Measurements from ENCODE around the gene ZNF518A.
"Not testable (repeated sequence)": the region's sequence is repeated elsewhere in the genome, so short reads cannot be mapped to it uniquely, and the experiment has no call there.

Gene ZNF518A

DNA sequence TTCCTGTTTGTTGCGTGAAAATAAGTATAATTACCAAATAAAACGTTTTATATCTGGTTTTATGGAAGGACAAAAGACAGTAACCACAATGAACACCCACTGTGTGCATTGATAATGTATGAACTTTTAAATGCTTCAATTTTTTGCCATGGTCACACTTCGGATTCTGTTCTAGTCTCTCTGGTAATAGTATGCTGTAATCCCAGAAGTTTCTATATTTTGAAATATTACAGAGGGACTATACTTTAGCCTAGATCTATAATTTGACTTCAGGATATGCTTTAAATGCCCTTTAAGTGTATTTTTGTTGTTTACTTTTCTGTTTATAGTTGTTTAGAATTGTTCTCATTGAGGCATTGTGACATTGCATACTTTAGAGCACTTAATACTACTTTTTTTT lies 1.5 kb downstream of the ZNF518A start:
- in situ Hi-C loops (cut with MboI; ENCODE audit: low sequenced_read_pairs) = no loop called here

DNA sequence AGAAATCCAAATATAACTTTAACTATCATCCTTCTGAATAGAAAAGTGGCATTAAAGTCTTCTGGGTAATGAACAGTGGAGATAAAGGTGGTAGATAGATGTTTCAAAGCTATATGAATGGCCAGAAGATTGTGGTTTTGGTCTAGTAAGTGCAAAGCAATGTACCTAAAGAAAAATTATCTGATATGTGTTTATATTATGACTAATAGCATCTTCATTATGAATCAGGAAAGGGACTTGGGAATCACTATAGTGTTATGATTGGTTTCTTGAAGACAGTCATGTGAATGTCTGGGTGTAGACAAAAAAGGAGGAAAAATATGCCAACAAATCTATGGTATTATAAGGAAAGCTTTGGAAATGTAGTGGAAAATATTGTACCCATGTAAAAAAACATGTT lies 3.0 kb downstream of the ZNF518A start:
- in situ Hi-C loops (cut with MboI; ENCODE audit: low sequenced_read_pairs) = no loop called here

DNA sequence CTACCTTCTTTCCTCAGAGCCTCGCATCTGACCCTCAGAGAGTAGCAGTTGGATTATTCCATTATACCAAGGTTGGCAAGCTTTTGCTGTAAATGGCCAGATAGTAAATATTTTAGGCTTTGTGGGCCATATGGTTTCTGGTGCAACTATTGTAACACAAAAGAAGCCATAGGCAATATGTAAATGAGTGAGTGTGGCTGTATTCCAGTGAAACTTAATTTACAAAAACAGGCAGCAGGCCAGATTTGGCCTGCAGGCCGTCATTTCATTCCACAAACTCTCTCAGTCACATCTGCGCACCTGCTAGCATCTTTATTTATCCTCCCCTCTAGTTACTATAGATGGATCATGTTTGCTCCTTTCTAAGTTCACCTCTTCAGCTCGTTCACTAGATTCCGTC lies 6.7 kb downstream of the ZNF518A start:
- in situ Hi-C loops (cut with MboI; ENCODE audit: low sequenced_read_pairs) = no loop called here

DNA sequence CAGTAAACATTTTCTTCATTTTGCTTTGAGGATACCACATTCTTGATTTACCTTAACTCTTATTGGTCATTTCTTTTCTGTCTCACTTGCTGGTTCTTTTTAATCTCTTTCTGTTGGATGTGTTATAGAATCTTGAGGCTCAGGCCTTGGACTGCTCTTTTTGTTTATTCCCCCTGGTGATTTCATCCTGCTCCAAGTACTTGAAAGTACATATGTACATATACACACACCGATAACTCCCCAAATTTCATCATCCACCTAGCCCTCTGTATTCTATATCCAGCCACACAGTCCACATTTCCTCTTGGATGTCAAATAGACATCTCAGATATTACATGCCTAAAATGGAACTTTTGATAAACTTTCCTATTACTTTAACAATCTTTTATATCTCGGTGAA lies 7.5 kb downstream of the ZNF518A start:
- in situ Hi-C loops (cut with MboI; ENCODE audit: low sequenced_read_pairs) = no loop called here

DNA sequence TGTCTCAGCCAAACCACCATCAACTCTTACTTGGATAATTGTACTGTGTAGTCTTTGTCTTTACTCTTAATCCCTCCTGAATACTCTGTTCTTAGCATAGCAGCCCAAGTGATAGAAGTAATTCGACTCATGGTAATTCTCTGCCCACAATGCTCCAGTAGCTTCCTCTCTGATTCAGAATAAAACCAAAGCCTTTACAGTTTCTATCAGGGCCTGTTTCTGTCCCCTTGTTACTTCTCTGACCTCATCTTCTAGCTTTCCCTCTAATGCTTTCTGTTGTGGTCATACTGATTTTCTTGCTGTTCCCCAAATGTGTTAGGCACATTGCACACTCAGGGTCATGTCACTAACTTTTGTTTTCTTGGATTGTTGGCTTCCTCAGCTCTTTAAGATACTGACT lies 8.0 kb downstream of the ZNF518A start:
- in situ Hi-C loops (cut with MboI; ENCODE audit: low sequenced_read_pairs) = no loop called here

DNA sequence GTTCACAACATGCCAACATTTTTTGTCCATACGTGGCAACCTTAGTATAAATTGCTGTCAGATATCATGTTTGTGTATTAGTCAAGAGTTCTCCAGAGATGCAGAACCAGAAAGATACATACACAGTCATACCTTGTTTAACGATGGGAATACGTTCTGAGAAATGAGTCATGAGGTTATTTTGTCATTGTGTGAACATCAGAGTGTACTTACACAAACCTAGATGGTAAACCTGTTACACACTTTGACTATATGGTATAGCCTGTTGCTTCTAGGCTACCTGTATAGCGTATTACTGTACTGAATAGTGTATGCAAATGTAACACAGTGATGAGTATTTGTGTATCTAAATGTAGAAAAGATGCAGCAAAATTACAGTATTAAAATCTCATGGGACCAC lies 22.3 kb downstream of the ZNF518A start:
- in situ Hi-C loops (cut with MboI; ENCODE audit: low sequenced_read_pairs) = no loop called here

DNA sequence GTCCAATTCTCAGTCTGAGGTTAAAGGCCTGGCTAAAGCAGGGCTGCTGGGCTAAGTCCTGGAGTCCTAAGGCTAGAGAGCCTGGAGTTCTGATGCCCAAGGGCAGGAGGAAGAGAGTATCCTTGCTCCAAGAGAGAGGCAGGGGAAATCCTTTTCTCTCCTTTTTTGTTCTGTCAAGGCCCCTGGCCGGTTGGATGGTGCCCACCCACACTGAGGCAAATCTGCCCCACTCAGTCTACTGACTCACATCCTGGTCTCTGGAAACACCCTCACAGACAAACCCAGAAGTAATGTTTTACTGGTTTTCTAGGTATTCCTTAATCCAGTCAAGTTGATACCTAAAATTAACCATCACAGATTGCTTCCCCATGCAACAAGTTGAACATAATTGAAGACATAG lies 23.0 kb downstream of the ZNF518A start:
- in situ Hi-C loops (cut with MboI; ENCODE audit: low sequenced_read_pairs) = no loop called here

DNA sequence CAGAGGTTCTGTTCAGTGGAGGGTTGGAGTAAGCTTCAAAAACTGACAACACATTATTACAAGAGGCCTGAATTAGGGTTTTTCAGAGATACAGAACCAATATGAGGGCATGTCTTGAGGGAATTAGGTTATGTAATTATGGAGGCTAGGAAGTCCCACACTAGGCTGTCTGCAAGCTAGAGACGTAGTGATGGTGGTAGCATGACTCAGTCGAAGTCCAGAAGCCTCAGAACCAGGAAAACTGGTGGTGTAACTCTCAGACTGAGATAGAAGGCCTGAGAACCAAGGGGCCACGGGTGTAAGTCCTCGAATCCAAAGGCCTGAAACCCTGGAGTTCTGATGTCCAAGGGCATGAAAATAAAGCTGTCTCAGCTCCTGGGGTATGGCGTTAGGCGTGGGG lies 35.6 kb downstream of the ZNF518A start:
- in situ Hi-C loops (cut with MboI; ENCODE audit: low sequenced_read_pairs) = no loop called here

DNA sequence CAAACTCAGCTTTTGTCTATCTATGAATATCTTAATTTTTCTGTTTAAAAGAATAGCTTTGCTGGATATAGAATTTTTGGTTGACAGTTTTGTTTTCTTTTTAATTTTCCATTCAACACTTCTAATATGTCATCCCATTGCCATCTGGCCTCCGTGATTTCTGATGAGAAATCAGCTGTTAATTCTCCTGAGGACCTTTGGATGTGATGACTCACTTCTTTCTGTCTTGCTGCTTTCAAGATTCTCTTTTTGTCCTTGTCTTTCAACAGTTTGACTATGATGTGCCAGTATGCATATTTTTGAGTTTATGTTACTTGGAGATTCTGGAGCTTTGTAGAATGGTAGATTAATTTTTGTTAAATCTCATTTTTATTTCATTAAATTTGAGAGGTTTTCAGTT lies 38.4 kb downstream of the ZNF518A start:
- in situ Hi-C loops (cut with MboI; ENCODE audit: low sequenced_read_pairs) = no loop called here

DNA sequence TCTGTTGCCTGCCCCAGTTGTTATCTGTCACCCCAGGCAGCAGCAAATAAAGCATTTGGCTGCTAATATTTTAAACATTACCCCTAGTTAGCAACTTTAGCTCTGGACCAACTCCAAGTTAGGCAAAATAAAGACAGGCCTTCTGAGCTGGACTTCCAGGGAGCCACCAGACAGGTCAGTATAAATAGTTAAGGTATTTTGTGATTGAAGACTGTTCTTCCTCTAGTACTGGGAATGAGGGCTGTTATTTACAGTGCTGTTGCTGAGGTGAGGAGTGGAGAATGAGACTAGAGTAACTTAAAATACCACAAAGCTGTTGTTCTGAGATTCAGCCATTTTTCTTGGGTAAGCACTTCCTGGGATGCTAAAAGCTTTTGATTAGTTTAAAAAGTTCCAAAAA lies 40.1 kb downstream of the ZNF518A start:
- in situ Hi-C loops (cut with MboI; ENCODE audit: low sequenced_read_pairs) = no loop called here

DNA sequence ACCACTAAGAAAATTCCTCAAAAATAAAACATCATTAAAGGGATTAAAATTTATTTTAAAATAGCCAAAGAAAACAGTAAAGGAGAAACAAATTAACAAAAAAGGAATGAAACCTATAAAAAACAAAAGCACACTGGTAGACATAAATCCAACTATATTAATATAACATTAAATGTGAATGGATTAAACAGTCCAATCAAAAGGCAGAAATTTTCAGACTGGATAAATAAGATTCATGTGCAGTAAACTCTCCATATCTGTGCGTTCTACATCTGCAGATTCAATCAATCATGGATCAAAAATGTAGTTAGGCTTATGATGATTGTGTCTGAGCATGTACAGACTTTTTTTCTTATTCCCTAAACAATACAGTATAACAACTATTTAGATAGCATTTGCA lies 42.6 kb downstream of the ZNF518A start:
- in situ Hi-C loops (cut with MboI; ENCODE audit: low sequenced_read_pairs) = no loop called here

DNA sequence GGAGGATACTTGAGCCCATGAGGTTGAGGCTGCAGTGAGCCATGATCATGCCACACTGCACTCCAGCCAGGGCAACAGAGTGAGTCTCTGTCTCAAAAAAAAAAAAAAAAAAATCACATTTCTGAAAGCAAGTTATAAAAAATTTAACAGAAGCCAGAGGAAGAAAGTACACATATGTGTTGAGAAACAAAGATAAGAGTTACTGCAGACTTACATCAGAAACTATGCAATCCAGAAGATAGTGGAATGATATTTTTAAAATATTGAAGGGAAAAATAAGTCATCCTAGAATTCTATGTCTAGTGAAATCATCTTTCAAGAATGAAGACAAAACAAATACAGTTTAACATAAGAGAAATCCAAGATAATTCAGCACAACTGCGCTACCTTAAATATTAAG lies 46.9 kb downstream of the ZNF518A start:
- in situ Hi-C loops (cut with MboI; ENCODE audit: low sequenced_read_pairs) = no loop called here

DNA sequence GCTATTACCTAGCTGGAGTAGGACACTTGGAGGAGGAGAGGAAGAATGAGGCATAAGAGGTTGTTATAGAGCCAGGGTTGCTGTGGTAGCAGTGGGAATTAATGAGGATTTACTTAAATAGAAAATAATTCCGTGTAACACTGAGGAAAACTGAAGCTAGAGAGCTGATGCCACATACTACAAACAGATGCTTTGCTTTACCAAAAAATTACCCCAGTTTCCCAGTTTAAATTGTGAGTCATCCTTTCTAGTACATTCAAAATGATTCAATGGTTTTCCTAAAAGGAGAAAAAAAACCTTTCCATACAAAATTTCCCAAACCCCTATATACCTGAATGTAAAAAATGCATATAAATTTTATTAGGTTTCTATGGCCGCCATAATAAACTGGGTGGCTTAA lies 58.3 kb downstream of the ZNF518A start:
- in situ Hi-C loops (cut with MboI; ENCODE audit: low sequenced_read_pairs) = no loop called here

DNA sequence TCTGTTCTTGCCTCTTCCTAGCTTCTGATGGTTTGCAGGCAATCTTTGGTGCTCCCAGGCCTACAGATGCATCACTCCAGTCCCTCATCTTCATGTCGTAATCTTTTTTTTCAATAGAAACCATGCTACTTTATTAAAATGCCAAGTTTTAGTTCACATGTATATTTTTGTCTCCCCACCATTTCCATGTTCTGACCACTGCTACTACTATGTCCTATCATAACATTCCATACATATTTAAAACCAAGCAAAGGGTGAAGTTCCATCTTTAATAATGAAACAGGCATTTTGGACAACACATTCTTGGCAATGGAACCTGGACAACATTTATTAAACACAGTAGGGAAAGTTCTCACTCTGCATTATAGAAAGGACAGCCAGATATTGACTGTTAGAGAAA lies 58.8 kb downstream of the ZNF518A start:
- in situ Hi-C loops (cut with MboI; ENCODE audit: low sequenced_read_pairs) = no loop called here

DNA sequence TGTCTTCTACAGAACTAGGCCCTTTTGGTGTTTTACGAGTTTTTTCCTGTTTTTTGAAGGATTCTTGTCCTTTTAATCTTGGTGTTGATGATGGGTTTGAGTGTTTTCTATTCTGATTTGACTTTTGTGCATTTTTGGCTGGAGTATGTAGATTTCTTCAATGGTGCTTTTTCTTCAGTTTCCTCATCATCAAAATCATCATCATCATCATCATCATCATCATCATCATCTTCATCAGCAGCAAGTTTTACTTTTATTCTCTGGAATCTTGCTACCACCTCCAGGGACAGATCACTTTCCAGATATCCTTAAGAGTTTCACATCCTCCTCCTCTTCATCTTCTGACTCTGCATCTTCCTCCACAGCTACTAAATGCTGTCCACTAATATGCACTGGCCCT lies 59.4 kb downstream of the ZNF518A start:
- in situ Hi-C loops (cut with MboI; ENCODE audit: low sequenced_read_pairs) = not testable (repeated sequence)

DNA sequence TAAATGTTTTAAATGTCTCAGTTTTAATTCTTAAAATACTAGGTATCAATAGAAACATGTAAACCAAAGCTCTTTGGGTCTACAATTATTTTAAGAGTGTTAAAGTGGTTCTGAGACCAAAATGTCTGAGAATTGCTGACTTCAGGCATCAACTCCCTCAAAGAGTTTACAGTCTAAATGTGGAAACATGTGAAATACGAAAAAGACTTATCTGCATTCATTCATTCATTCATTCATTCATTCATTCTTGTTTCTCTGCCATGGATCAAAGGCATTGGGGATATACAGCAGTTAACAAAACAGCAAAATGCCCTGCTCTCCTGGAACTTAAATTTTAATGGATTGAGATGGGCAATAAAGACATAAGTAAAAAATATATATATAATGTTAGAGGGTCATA lies 71.4 kb downstream of the ZNF518A start:
- in situ Hi-C loops (cut with MboI; ENCODE audit: low sequenced_read_pairs) = no loop called here

DNA sequence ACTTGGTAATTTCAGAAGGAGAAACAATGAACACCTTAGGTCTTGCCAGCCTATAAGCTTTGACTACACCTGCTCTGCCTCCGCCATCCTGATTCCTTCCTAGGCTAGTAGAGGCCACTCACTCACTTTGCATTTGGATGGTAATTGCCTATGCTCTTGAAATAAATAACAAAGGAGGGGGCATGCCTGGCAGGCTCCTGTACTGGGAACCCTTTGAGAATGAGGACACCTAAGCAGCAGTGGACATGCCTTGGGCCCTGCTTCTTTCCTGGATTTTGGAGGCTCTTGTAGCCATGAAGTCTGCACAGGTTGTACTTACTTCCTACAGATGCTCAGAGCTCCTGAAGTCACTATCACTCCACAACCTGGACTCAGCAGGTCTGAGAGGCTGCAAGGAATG lies 75.5 kb downstream of the ZNF518A start:
- in situ Hi-C loops (cut with MboI; ENCODE audit: low sequenced_read_pairs) = no loop called here

DNA sequence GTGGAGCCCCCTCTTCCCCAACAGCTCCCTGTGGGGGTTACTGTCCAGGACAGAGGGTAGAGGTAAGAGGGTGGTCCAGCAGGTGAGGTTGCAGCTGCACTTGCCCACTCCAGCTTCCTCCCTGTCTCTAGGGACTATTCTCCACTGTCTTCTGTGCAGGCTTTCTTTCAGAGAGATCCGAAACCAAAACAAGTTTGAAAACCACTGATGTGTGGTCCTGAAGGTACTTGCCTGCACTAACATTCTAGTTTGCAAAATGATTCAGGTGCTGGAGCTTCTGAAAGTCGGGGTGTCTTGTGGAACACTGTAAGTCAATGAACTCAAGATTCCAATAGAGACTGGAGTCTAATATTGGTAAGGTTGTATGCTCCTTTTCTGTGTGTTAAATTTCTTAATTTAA lies 78.2 kb downstream of the ZNF518A start:
- in situ Hi-C loops (cut with MboI; ENCODE audit: low sequenced_read_pairs) = no loop called here

DNA sequence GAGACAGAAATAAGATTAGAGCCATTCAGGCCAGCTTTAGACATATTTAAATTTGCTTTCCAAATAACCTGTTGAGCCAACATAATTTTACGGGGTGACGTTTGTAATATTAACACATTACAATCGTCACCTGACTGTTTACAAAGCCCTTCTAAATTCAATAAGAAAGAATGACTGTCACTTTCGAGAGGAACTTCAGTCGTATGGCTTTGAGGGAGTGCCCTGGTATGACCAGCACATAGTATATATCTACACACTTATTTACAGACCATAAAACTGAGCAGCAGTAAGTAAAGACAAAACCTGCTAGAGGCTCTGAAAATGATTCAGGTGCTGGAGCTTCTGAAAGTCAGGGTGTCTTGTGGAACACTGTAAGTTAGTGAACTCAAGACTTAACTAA lies 78.8 kb downstream of the ZNF518A start:
- in situ Hi-C loops (cut with MboI; ENCODE audit: low sequenced_read_pairs) = no loop called here

DNA sequence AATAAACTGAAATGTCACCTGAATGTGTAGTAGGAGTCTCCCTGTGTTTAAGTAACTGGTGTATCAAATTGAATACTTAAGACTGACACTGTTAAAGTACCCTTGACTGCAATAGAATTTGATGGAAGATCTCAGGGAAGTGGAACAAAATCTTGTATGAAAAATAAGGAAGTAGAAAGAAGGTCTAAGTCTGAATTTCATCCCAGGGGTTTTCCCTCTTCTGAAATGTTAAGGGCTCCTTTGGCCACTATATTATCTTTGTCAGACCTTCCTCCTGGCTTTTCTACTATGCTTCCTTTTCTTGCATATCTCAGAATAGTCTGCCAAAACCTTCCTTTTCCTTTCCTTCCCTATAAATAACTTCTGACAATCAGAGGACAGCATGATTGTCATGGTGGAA lies 81.7 kb downstream of the ZNF518A start:
- in situ Hi-C loops (cut with MboI; ENCODE audit: low sequenced_read_pairs) = no loop called here

DNA sequence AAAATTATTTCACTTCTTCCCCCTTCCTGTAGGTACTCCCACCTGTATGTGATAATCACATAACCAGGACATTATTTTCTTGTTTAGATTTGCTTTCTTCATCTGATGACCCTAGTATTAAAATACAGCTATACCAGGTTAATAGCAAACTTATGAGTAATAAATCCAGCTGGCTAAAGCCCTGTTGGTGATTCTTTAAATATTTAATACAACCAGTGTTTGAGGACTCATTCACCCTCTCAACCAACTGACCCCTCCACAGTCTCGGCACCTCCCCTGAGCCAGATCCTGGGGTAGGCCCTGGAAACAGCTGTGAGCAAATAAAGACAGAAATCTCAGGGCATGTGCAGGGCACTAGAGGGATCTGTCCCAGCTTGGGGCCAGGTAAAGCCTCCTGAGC lies 82.8 kb downstream of the ZNF518A start:
- in situ Hi-C loops (cut with MboI; ENCODE audit: low sequenced_read_pairs) = no loop called here
